ENCODE data around the gene CUL4B.
"Not testable (repeated sequence)": the region's sequence is repeated elsewhere in the genome, so short reads cannot be mapped to it uniquely, and the experiment has no call there.

CUL4B gene

DNA sequence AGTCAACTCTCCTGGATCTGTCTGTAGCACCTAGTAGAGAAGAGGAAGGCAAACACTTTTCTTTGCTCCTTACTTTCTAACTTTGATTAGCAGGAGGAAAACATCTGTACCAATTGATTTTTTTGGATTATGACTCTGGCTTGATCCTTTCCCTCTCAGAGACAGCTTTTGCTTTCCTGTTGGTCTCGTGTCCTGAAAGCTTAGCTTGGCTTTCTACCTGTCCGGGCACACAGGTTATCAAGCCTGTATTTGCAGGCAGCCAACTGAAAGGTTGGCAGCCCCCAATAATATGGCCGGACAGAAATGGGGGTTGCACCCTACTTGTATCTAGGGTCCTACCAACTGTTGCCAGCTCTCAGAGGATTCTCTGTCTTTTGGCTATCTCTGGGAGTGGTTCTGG is 48.5 kb downstream of the CUL4B start:
- no peaks in the 10 kb centered on the region for H3K9me3 ChIP-seq (ENCODE audit: control insufficient read depth, insufficient read depth, low read length)
- H3K27me3 ChIP-seq (ENCODE audit: control insufficient read depth, low read length): no peaks in the 10 kb centered on the region
- H3K4me2 ChIP-seq (ENCODE audit: low read length): no peak overlapping the region
- no peaks in the 10 kb centered on the region for H3K9me2 ChIP-seq (replicated peaks; ENCODE audit: control insufficient read depth, low read length)
- TF ChIP-seq, protein P1, sequence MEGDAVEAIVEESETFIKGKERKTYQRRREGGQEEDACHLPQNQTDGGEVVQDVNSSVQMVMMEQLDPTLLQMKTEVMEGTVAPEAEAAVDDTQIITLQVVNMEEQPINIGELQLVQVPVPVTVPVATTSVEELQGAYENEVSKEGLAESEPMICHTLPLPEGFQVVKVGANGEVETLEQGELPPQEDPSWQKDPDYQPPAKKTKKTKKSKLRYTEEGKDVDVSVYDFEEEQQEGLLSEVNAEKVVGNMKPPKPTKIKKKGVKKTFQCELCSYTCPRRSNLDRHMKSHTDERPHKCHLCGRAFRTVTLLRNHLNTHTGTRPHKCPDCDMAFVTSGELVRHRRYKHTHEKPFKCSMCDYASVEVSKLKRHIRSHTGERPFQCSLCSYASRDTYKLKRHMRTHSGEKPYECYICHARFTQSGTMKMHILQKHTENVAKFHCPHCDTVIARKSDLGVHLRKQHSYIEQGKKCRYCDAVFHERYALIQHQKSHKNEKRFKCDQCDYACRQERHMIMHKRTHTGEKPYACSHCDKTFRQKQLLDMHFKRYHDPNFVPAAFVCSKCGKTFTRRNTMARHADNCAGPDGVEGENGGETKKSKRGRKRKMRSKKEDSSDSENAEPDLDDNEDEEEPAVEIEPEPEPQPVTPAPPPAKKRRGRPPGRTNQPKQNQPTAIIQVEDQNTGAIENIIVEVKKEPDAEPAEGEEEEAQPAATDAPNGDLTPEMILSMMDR (IDR thresholded peaks at IDR 0.05; ENCODE audit: low read depth, low read length, poor library complexity, severe bottlenecking): no peak
- no peak for TF ChIP-seq EZH2phosphoT487 (IDR thresholded peaks at IDR 0.05; ENCODE audit: borderline replicate concordance, low read length)
- no peaks in the 10 kb centered on the region for H3K36me3 ChIP-seq (ENCODE audit: control insufficient read depth, low read length)
- no peak overlapping the region for H3K27ac ChIP-seq (ENCODE audit: low read depth, low read length)
- no peaks in the 10 kb centered on the region for H3K79me2 ChIP-seq (ENCODE audit: control insufficient read depth, low read length)
- H3F3A ChIP-seq (ENCODE audit: control insufficient read depth, insufficient read depth): no peaks in the 10 kb centered on the region
- no peaks in the 10 kb centered on the region for H3K4me1 ChIP-seq (ENCODE audit: control insufficient read depth, low read length)
- H3K4me3 ChIP-seq (ENCODE audit: low read length): no peak overlapping the region
- H4K20me1 ChIP-seq (ENCODE audit: control insufficient read depth, insufficient read depth, low read depth, low read length): no peaks in the 10 kb centered on the region

DNA sequence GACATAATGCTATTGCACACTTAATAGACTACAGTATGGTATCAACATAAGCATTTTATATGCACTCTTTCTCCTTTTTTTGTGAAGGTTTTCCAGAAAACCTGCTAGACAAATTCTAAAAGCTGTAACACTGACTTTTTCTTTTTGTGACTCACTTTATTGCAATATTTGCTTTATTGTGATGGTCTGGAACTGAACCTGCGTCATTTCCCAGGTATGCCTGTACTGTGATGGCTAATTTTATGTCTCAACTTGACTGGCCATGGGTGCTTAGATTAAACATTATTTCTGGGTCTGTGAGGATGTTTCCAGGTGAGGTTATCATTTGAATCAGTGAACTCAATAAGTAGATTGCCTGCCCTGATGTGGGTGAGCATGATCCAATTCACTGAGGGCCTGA is 56.2 kb downstream of the CUL4B start:
- TF ChIP-seq EZH2phosphoT487 (IDR thresholded peaks at IDR 0.05; ENCODE audit: borderline replicate concordance, low read length): no peak
- TF ChIP-seq, protein P1 (IDR thresholded peaks at IDR 0.05; ENCODE audit: low read depth, low read length, poor library complexity, severe bottlenecking): no peak
- H3K4me2 ChIP-seq (ENCODE audit: low read length): no peak overlapping the region
- no peak overlapping the region for H3K27ac ChIP-seq (ENCODE audit: low read depth, low read length)
- no peaks in the 10 kb centered on the region for H3K9me2 ChIP-seq (replicated peaks; ENCODE audit: control insufficient read depth, low read length)
- no peaks in the 10 kb centered on the region for H3K9me3 ChIP-seq (ENCODE audit: control insufficient read depth, insufficient read depth, low read length)
- H3K27me3 ChIP-seq (ENCODE audit: control insufficient read depth, low read length): no peaks in the 10 kb centered on the region
- H3K4me1 ChIP-seq (ENCODE audit: control insufficient read depth, low read length): no peaks in the 10 kb centered on the region
- no peaks in the 10 kb centered on the region for H3K36me3 ChIP-seq (ENCODE audit: control insufficient read depth, low read length)
- H3F3A ChIP-seq (ENCODE audit: control insufficient read depth, insufficient read depth): no peaks in the 10 kb centered on the region
- no peaks in the 10 kb centered on the region for H3K79me2 ChIP-seq (ENCODE audit: control insufficient read depth, low read length)
- H3K4me3 ChIP-seq (ENCODE audit: low read length): no peak overlapping the region
- H4K20me1 ChIP-seq (ENCODE audit: control insufficient read depth, insufficient read depth, low read depth, low read length): no peaks in the 10 kb centered on the region

DNA sequence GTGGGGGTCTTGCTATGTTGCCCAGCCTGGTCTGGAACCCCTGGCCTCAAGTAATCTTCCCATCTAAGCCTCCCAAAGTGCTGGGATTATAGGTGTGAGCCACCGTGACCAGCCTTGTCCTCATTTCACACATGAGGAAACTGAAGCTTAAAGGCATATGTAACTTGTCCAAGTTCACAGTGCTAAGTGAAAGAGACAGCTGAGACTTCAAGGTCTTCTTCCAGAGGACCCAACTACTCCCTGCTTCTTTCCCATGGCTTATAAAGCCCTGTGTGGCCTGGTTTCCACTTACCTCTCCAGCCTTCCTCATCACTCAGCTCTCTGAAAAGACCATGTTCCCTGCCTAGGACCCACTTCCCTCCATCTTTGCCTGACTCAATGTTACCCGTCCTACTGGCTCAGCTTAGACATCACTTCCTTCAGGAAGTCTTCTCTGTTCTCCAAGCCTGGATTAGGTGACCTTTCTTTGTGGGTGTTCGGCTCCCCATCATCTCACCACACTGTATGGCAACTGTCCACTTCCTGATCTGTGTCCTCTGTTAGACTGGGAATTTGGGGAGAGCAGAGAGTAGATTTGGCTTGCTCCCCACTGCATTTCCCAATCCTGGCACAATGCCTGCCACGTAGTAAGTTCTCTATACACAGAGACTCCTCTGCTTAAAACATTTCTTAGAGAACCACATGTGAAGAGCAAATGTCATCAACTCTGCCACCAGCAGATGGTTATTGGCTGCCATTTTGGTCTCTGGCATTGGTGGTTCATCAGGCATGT is 61.3 kb downstream of the CUL4B start:
- Histone ChIP-seq H3K36me3 (ENCODE audit: control insufficient read depth, low read length) (no peaks in the 10 kb centered on the region), H3K4me3 (ENCODE audit: low read length) (no peak overlapping the region), H3F3A (ENCODE audit: control insufficient read depth, insufficient read depth) (no peaks in the 10 kb centered on the region), H4K20me1 (ENCODE audit: control insufficient read depth, insufficient read depth, low read depth, low read length) (no peaks in the 10 kb centered on the region), H3K4me2 (ENCODE audit: low read length) (no peak overlapping the region), H3K27ac (ENCODE audit: low read depth, low read length) (no peak overlapping the region), H3K27me3 (ENCODE audit: control insufficient read depth, low read length) (no peaks in the 10 kb centered on the region), H3K4me1 (ENCODE audit: control insufficient read depth, low read length) (no peaks in the 10 kb centered on the region), H3K9me2 (replicated peaks; ENCODE audit: control insufficient read depth, low read length) (no peaks in the 10 kb centered on the region), H3K79me2 (ENCODE audit: control insufficient read depth, low read length) (no peaks in the 10 kb centered on the region), H3K9me3 (ENCODE audit: control insufficient read depth, insufficient read depth, low read length) (no peaks in the 10 kb centered on the region)
- TF ChIP-seq, protein P1 (IDR thresholded peaks at IDR 0.05; ENCODE audit: low read depth, low read length, poor library complexity, severe bottlenecking): no peak
- TF ChIP-seq EZH2phosphoT487 (IDR thresholded peaks at IDR 0.05; ENCODE audit: borderline replicate concordance, low read length): no peak

DNA sequence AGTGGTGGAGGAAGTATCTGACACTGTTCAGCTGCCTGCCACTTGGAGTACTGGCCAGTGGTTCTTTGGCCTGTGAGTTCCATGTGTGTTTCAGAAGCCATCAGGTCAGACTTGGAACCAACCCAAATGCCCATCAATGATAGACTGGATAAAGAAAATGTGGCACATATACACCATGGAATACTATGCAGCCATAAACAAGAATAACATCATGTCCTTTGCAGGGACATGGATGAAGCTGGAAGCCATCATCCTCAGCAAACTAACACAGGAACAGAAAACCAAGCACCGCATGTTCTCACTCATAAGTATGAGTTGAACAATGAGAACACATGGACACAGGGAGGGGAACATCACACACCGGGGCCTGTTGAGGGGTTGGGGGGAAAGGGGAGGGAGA is 70.6 kb downstream of the CUL4B start:
- H3K27ac ChIP-seq (ENCODE audit: low read depth, low read length); H3K9me2 ChIP-seq (replicated peaks; ENCODE audit: control insufficient read depth, low read length); H3K4me2 ChIP-seq (ENCODE audit: low read length); H3K36me3 ChIP-seq (ENCODE audit: control insufficient read depth, low read length); H3F3A ChIP-seq (ENCODE audit: control insufficient read depth, insufficient read depth); H3K4me3 ChIP-seq (ENCODE audit: low read length); H3K79me2 ChIP-seq (ENCODE audit: control insufficient read depth, low read length); H3K9me3 ChIP-seq (ENCODE audit: control insufficient read depth, insufficient read depth, low read length); H3K27me3 ChIP-seq (ENCODE audit: control insufficient read depth, low read length); H4K20me1 ChIP-seq (ENCODE audit: control insufficient read depth, insufficient read depth, low read depth, low read length): not testable (repeated sequence)
- peaks cover 13% of the 10 kb centered on the region for H3K4me1 ChIP-seq (ENCODE audit: control insufficient read depth, low read length)

All from DOHH2 (cell line).